NCI-H1694 treated with DMSO at 0.1 percent for 48 hours (cell line): ENCODE measurements around the gene PRPF38A.

Source experiments
- DNase-seq: peaks from one replicate; lab custom pipeline; 2025; lab: John Stamatoyannopoulos, UW

PRPF38A gene

DNA sequence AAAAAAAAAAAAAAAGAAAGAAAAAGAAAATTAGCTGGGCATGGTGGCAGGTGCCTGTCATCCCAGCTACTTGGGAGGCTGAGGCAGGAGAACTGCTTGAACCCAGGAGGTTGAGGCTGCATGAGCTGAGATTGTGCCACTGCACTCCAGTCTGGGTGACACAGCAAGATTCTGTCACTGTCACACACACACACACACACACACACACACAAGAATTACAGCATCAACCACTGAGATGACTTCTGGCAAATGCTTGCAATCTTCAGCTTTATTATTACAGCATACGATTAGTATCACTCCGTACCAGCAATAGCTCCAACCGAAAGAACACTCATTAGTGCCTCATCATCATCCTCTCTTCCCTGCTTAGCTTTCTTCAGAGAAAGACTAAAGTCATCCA lies 4.8 kb upstream of the PRPF38A start:
- no peak for DNase-seq

DNA sequence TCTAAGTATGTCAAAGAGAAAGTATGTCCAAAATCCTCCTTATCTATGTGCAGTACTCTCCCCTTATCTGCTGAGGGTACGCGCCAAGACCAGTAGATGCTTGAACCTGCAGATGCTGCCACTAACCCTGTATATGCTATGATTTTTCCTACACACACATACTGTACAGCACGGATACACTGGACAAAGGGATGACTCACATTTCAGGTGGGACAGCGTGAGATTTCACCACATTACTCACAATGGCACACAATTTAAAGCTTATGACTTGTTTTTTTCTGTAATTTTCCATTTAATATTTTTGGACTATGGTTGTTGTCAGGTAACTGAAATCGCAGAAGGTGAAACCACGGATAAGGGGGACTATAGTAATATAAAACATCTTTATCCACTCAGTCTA lies 4.3 kb upstream of the PRPF38A start:
- DNase-seq = no peak

DNA sequence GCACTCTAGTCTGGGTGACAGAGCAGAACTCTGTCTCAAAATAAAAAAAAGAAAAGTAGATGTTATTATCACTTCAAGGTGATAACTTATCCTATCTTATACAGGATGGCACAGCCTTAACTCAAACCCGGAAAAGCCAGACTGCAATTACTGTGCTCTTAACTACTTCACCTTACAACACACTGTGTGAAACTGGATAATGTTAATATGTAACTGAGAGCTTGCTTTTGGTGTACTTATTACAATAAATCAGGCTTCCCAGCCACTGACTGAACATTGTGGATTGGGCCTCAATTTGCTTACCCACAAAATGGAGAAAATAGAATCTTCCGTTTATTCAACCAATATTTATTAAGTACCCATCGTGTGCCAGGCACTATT lies 1.6 kb upstream of the PRPF38A start:
- DNase-seq = no peak

DNA sequence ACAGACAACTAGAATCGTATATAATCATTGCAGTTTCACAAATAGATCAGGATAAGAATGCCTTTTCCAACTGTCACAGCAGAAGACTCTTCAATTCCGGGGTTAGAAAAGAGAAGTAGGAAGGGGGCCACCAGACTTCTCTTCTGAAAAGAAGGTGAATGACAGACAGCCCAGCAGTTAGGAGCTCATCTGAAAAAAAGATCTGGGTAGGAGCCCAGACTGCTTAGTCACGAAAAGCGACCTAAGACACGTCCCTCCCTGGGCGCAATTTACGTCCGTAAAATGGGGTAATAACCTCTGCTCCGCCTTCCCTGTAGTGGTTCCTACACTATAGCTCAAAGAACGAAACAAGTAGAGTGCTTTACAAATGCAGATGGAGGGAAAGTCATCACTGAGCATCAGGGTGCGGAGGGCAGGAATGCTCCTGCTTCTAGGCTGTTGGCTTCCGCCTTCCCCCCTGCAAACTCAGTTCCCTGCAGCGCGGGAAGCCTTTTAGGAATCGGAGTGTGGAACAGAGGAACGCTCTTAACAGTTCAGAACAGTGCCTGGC lies 761 bp upstream of the PRPF38A start:
- peak; percentile 38 for DNase-seq

DNA sequence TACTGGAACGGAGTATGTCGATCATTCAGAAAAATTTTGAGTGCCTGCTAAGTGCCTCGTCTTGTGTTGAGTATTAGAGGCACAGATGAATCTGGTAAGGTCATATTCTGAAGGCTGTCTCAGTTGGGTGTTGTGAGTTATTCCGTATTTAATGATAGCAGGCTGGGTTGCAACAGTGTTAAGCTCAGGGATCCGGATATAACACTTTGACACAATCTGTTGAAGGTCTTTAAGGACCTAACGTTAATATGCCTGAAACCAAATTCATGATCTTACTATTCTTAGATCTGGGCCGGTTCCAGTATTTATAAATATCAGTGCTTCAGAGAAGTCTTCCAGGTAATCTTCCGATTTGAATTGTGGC lies 555 bp downstream of the PRPF38A start:
- DNase-seq = no peak

DNA sequence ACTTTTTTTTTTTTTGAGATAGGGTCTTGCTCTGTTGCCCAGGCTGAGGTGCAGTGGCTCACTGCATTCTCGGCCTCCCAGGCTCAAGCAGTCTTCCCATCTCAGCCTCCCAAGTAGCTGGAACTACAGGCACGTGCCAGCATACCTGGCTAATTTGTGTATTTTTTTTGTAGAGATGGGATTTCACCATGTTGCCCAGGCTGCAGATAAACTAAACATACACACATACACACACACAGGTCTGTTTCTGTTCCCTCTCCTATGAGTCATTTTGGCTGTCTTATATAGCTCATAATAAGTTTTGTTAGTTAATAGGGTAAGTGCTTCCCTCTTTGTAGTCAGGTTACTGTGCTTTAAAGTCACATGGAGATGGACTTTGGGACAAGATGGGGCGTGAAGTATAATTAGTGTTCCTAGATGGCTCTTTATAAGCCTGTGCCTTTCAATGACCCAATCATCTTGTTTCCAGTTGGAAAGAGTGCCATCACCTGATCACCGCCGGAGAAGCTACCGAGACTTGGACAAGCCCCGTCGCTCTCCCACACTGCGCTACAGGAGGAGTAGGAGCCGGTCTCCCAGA lies 9.1 kb downstream of the PRPF38A start:
- no peak for DNase-seq

DNA sequence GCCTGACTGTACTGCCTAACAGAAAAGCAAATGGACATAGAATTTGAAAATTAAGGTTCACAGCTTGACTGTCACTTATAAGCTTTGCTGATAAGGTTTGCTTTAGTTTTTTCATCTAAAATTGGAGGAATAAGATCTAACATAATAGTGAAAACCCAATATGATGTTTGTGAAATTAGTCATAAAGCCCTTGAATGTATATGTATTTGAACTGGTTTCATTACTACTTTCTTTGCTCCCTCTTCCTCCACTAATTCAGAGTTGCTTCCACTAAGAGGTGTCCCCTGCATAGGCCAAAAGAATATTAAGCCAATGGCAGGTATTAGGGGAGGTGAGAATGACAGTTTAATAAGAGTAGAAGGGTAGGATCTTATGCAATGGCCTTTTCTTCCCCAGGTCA lies 10.5 kb downstream of the PRPF38A start:
- no peak for DNase-seq

DNA sequence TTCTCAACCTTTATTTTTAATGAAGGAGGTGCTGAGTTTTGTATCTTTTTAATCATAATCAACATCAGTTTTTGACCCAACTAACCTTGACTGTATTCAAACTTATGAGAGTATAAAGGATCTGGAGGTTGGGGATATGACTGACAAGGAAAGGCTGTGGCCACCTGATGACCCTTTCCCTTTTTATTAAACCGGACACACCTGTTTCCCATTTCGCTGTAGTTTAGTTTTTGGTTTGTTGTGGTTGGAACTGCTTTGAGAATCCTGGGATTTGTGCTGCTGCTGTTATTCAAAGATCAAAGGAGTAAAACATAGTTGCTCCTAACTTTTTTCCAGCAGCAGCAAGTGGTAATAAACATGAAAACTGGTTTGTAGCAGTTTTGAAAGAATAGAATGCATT lies 12.4 kb downstream of the PRPF38A start:
- no peak for DNase-seq

DNA sequence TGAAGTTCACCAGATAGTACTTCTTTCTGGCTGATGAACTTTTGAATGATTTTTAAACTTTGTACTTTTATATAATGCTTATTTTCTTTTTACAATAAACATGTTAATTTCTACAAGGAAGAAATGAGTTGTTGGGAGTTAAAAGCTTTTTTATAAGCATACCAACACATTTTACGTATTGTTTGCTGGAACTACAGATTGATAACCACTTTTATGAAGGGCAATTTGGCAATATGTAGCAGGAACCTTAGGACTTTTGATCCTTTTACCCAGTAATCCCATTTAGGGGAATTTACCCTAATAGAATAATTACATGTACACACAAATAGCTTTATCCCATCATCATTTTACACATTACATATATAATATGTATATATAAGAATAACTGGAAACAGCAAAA lies 16.3 kb downstream of the PRPF38A start:
- DNase-seq = no peak

DNA sequence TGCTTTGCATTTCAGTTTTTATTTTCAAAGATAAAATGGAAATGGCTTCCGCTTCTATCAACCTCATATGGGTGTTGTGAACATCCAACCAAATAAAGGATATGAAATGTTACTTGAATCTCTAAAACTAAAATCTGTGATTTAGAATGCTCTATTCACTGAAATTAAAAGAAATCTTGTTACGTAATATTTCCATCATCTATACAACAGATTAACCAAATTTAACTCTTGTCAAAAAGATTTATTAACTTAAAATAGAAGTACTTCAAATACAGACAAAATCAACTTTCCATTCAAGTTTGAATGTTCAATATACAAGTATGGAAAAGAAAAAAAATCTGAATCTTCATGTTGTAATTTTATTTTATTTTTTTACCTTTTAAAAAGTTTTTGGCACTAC lies 18.7 kb downstream of the PRPF38A start:
- no peak for DNase-seq

DNA sequence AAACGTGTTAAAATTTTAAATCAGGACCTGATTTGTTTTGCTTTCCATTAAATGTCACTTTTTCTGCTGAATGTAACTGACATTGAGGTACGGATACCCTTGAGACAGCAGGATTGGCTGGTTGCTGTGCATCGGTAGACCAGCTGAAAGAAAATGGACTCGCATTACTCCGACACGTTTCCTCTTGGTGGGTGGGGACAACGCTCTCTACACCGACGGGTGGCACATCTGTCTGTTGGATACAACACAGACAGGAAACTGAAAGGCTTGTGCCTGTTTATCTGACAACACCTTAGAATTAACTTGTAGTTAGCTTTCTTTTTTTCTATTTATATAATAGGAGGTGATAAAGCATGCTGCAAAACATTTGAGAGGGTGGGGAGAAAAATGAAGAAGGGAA lies 19.4 kb downstream of the PRPF38A start:
- DNase-seq = no peak

DNA sequence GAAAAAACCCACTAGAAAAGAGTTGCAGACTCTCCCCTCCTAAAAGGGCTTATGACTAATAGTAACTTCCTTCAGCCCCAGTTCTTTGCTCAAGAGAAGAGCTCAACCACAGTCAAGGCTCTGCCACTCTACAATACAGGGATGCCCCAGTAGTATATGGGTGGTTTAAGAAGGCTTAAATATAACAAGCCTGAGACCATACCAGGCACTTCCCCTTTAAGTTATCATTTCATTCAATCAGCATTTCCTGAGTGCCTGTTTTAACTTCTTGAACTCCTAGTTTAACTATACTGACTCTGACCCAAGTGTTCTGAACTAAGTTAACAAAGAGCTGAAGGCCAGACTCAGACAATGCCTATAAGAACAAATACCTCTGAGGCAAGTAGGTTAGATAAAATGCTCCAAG lies 19.8 kb downstream of the PRPF38A start:
- DNase-seq = no peak

DNA sequence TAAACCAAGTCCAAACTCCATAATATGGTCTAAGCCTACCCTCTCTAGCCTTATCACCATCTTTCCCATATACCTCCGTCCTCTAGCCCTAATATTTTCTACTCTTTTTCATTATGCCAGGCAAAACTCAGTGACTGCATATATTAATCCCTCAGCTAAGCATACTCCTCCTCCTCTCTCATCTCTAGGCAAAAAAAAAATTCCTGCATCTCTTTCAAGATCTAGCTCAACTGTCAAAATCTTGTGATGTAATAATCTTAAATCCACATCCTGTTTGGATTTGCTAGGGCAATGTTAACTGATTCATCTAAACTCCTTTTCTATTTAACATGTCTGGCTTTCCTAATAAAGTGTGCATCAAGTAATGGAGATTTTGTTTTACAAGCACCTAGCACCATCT lies 20.4 kb downstream of the PRPF38A start:
- no peak for DNase-seq

DNA sequence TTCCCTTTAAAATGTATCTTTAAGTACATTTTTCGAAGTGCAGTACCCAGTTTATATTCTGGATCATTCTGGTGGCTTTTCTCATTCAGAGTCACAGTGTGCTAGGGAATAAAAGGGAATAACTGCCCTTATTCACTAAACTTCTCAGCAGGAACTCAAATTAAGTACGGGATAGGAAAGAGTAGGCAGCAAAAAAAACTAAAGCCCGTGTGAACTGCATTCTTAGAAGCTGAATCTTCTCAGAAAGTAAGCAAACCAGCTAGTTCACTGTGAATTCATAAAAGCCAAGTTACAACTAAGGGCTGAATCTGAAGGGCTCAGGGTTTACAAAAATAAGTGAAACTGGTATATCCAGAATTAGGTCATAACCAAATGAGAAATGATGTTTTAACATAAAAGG lies 22.0 kb downstream of the PRPF38A start:
- no peak for DNase-seq

DNA sequence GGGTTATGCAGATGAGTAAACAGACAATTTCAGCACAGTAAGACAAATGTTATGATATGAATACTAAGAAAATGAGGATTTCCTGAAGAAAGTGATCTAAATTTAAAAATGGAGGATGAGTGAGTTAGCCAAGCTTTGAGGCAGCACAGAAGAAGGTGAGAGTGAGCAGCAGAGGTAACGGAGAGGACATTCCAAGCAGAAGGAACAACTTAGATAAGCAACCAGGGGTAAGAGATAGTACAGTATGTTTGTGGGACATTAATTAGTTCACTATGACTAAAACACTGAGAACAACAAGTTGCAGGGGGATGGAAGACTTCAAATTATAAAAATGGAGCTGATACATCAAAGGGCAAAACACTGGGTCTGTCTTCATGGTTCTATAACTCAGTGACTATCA lies 22.8 kb downstream of the PRPF38A start:
- no peak for DNase-seq

DNA sequence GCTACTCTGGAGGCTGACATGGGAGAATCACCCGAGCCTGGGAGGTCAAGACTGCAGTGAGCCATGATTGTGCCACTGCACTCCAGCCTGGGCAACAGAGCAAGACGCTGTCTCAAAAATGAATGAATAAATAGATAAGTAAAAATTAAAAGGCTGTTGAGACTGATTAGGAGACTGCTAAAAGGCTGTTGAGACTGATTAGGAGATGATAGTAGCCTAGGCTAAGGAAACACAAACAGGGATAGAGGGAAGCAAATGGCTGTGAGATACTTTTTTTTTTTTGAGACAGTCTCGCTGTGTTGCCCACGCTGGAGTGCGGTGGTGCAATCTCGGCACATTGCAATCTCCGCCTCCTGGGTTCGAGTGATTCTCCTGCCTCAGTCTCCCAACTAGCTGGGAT lies 28.4 kb downstream of the PRPF38A start:
- no peak for DNase-seq

DNA sequence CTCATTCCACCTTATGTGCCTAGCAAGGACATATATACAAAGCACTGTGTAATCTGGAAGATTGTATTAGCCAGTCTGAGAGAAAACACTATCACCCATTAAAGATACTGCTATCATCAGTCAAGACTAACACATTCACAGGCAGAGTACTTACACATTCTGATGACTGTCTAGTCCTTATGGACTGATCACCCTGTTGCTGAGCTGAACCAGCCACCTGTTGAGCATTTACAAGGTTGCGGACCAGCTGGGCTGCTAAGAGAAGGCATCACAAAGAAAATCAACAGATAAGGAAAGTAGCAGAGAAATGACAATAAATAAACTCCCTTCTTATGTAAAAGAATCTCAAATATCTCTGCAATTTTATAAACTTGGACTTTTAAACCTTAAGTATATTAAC lies 30.8 kb downstream of the PRPF38A start:
- no peak for DNase-seq

DNA sequence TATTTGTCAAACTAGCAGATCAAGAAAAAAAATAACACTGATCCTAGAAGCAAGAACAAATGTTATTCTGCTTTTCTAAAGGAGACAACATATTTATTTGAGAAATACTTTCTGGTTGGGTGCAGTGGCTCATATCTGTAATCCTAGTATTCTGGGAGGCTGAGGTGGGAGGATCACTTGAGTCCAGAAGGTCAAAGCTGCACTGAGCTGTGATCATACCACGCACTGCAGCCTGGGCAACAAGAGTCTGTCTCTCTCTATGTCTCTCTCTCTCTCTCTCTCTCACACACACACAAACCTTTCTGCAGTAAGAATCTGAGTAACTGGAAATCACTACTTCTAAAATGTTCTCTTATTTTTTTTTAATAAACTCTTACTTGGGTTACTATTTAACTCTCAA lies 31.2 kb downstream of the PRPF38A start:
- no peak for DNase-seq

DNA sequence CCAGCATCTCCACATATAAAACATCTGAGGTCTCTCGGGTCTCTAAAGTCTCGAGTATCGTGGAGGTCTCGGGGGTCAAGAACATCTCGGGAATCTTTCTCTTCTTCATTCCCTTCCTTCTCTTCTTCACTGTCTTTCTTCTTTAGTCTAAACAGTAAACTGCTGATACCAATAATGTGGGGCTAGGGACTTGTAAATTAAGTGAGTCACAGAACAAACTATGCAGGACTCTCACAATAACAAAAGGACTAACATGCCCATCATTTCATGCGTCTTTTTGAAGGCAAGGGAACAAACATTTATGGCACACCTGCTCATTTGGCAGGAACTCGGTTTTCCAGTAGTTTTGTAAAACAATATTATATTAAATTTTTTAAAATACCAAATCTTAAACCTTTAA lies 32.4 kb downstream of the PRPF38A start:
- DNase-seq = no peak

DNA sequence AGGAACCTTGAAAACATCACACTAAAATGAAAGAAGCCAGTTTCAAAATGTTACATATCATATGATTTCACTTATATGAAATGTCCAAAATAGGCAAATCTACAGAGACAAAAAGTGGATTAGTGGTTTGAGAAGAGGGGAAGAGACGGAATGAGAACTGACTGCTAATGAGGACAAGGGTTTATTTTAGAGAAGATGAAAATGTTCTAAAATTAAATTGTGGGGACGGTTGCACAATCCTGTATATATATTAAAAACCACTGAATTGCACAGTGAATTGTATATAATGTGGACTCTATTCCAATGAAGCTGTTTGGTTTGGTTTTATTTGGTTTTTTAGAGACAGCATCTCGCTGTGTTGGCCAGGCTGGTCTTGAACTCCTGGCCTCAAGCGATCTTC lies 35.6 kb downstream of the PRPF38A start:
- DNase-seq = no peak

DNA sequence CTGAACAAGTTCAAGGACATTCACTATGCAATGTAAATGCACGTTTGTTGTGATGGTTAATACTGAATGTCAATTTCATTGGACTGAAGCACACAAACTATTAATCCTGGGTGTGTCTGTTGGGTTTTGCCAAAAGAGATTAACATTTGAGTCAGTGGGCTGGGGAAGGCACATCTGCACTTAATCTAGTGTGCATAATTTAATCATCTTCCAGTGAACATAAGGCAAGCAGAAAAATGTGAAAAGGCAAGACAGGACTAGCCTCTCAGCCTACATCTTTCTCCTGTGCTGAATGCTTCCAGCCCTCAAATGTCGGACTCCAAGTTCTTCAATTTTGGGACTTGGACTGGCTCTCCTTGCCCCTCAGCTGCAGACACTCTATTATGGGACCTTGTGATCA lies 40.1 kb downstream of the PRPF38A start:
- no peak for DNase-seq

DNA sequence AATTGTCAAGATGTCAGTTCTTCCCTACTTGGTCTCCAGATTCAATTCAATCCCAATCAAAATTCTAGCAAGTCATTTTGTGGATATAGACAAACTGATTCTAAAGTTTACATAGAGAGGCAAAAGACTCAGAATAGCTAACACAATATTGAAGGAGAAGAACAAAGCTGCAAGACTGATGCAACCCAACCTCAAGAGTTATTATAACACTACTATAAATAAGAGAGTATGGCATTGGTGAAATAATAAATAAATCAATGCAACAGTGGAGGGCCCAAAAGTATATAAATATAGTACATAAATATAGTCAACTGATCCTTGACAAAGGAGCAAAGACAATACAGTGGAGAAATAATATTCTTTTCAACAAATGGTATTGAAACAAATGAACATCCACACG lies 49.7 kb downstream of the PRPF38A start:
- no peak for DNase-seq

DNA sequence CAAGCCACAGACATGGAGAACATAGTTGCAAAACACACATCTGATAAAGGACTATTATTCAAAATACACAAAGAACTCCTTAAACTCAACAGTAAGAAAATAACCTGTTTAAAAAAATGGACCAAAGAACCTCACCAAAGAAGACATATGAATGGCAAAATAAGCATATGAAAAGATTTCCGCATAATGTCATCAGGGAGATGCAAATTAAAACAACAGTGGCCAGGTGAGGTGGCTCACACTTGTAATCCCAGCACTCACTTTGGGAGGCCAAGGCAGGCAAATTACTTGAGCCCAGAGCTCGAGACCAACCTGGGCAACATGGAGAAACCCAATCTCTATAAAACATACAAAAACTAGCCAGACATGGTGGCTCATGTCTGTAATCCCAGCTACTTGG lies 50.4 kb downstream of the PRPF38A start:
- DNase-seq = no peak

DNA sequence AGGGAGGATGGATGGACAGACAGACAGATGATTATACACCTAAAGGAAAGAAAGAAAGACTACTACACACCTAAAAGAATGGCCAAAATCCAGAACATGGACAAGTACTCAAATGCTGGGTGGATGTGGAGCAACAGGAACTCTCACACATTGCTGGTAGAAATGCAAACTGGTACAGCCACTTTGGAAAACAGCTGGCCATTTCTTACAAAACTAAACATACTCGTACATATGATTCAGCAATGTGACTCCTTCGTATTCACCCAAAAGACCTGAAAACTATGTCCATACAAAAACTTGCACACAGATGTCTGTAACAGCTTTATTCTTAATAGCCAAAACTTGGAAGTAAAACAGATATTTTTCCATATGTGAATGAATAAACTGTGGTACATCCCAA lies 51.3 kb downstream of the PRPF38A start:
- no peak for DNase-seq

DNA sequence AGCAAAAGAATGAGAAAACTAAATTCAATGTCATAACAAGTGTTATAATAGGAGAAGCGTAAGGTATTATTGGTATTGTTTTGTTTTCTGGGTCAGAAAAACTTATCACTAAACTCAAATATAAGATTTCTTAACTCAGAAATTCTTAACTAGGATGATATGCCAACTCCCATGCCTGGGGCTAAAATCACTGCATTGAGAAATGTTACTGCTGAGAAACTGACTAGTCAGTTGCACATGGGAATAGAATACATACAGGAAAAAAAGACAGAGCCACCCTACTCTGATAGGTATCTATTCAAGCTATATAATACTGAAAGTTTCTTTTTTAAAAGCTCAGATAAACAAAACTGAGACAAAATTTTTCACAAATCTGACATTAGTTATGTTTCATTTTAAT lies 56.3 kb downstream of the PRPF38A start:
- DNase-seq = no peak
